ENCODE data around the gene MSLN. TPM values are rescaled to one million over a fixed set of nuclear protein-coding genes. Genes with fewer than 3 reads are reported as not detected.
"Not testable (repeated sequence)": the region's sequence is repeated elsewhere in the genome, so short reads cannot be mapped to it uniquely, and the experiment has no call there.

MSLN gene
- total RNA-seq, 2 donors from 2014 or later, result 1.3 TPM; not detected in 1

DNA sequence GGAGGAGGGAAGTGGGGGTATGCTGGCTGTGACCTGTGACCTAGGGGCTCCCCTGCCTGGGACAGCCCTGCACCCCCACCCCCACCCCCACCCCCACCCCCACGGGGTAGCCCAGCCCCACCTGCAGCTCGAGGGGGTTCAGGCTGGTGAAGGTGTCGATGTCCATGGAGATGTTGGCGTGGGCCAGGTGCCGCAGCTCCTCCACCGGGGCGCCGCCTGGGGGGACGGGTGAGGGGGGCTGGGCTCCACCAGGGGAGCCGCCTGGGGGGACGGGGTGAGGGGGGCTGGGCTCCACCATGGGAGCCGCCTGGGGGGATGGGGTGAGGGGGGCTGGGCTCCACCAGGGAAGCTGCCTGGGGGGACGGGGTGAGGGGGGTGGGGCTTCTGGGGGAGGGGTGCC is 9.9 kb downstream of the MSLN start:
- Histone ChIP-seq H3K27ac (no peak overlapping the region), H3K9me3 (no peaks in the 10 kb centered on the region), H3K27me3 (replicated peaks; ENCODE audit: insufficient read depth) (no peaks in the 10 kb centered on the region), H3K36me3 (no peaks in the 10 kb centered on the region), H3K4me1 (ENCODE audit: control insufficient read depth in 1 of 2, low read depth in 2 of 2) (no peaks in the 10 kb centered on the region), H3K4me3 (no peak overlapping the region)
- TF ChIP-seq, protein P1, sequence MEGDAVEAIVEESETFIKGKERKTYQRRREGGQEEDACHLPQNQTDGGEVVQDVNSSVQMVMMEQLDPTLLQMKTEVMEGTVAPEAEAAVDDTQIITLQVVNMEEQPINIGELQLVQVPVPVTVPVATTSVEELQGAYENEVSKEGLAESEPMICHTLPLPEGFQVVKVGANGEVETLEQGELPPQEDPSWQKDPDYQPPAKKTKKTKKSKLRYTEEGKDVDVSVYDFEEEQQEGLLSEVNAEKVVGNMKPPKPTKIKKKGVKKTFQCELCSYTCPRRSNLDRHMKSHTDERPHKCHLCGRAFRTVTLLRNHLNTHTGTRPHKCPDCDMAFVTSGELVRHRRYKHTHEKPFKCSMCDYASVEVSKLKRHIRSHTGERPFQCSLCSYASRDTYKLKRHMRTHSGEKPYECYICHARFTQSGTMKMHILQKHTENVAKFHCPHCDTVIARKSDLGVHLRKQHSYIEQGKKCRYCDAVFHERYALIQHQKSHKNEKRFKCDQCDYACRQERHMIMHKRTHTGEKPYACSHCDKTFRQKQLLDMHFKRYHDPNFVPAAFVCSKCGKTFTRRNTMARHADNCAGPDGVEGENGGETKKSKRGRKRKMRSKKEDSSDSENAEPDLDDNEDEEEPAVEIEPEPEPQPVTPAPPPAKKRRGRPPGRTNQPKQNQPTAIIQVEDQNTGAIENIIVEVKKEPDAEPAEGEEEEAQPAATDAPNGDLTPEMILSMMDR (IDR thresholded peaks at IDR 0.05), result no peak
- DNase-seq (ENCODE audit: low spot score) (no peak), ATAC-seq (ENCODE audit: insufficient number of reproducible peaks, low FRiP score, low read depth) (no peak)

DNA sequence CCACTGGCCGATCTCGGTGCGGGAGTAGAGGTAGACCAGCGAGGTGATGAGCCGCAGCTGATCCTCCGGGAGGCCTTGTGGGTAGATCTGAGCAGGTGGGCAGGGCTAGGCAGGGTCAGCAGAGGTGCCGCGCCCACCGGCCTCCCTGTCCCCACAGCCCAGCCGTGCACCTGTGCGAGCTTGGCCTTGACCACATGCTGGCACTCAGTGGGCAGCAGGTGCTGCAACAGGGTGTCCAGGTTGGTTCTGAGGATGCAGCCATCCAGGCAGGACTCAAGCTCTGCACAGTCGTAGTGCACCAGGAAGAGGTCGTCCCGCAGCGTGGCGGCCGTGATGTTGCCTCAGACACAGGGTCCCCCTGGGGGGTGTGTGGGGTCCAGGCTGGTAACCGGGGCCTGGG is 12.4 kb downstream of the MSLN start:
- DNase-seq (ENCODE audit: low spot score) (no peak), ATAC-seq (ENCODE audit: insufficient number of reproducible peaks, low FRiP score, low read depth) (no peak)
- H3K27ac ChIP-seq, result no peak overlapping the region
- no peaks in the 10 kb centered on the region for H3K9me3 ChIP-seq
- H3K36me3 ChIP-seq, result no peaks in the 10 kb centered on the region
- H3K4me1 ChIP-seq (ENCODE audit: control insufficient read depth in 1 of 2, low read depth in 2 of 2), result no peaks in the 10 kb centered on the region
- no peak overlapping the region for H3K4me3 ChIP-seq
- TF ChIP-seq, protein P1 (IDR thresholded peaks at IDR 0.05), result no peak
- no peaks in the 10 kb centered on the region for H3K27me3 ChIP-seq (replicated peaks; ENCODE audit: insufficient read depth)

DNA sequence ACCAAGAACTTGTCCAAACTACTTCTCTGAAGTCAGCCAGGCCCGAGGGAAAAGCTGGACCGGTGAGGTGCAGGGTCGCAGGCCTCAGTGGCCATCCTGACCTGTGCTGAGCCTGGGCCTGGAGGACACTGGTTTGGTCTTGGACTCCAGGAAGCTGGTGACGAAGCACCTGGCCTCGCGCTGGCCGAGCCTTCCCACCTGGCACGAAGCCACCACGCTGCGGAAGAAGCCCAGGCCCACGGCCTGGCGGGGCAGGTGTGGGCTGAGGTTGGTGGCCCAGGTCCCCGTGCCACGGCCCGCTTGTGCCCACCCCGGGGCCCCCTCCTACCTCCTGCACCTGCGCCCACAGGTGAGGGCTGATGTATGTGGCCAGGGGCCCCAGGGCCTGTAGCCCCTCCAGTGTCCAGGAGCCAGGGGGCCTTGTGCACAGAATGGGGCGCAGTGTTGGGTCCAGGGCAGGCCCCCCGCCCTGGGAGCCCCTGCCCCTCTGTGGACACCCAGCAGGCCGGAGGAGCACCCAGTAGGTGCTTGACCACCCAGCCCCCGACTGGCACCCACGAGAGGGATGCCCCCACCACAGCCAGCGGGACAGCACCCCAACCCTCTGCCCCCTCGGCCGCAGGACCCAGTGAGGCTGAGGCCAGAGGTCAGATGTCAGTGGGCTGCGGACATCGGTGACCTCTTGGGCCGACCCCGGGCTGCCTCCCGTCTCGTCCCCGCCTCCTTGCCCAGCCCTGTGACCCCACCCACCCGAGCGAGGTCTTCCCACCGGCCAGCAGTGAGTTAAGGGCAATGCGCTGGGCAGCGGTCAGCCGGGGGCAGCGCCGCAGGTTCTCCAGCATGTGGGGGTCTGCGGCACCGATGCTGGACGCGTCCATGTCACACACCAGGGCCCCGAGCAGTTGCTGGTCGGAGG is 13.8 kb downstream of the MSLN start:
- H3K27me3 ChIP-seq (replicated peaks; ENCODE audit: insufficient read depth), result no peaks in the 10 kb centered on the region

DNA sequence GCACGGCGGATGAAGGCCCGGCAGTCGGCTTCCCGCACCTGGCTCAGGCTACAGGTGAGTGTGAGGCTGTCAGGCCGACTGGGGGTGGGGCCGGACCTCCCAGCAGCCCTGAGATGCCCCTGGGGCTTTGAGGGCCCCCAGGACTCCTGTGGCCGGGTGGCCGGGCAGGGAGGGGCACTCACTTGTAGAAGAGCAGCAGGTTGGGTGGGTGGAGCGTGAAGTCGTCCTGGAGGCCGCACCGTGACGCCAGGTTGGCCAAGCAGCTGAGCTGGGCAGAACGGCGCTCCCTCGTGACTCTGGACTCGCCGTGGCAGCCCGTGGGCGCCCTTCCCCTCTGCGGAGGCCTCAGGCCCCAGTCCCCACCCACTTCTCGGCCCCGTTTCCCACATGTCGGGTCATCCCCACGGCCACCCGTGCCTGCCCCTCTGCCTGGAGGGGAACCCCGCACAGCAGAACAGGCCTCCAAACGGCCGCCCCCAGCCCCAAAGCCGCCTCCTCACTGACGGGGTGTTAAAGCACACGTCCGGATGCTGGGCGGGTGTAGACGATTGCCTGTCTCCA is 14.8 kb downstream of the MSLN start:
- DNase-seq (ENCODE audit: low spot score) (no peak), ATAC-seq (ENCODE audit: insufficient number of reproducible peaks, low FRiP score, low read depth) (no peak)
- H3K36me3 ChIP-seq, result no peaks in the 10 kb centered on the region
- no peaks in the 10 kb centered on the region for H3K27me3 ChIP-seq (replicated peaks; ENCODE audit: insufficient read depth)
- H3K9me3 ChIP-seq, result no peaks in the 10 kb centered on the region
- H3K4me3 ChIP-seq, result no peak overlapping the region
- H3K27ac ChIP-seq, result no peak overlapping the region
- TF ChIP-seq, protein P1 (IDR thresholded peaks at IDR 0.05), result no peak
- no peaks in the 10 kb centered on the region for H3K4me1 ChIP-seq (ENCODE audit: control insufficient read depth in 1 of 2, low read depth in 2 of 2)

More for the DNA sequence above, 13.8 kb downstream of the MSLN start:
- TF ChIP-seq, protein P1 (IDR thresholded peaks at IDR 0.05), result no peak
- Histone ChIP-seq H3K4me3 (no peak overlapping the region), H3K27ac (no peak overlapping the region), H3K9me3 (no peaks in the 10 kb centered on the region), H3K4me1 (ENCODE audit: control insufficient read depth in 1 of 2, low read depth in 2 of 2) (no peaks in the 10 kb centered on the region), H3K36me3 (no peaks in the 10 kb centered on the region)
- ATAC-seq (ENCODE audit: insufficient number of reproducible peaks, low FRiP score, low read depth) (no peak), DNase-seq (ENCODE audit: low spot score) (no peak)

DNA sequence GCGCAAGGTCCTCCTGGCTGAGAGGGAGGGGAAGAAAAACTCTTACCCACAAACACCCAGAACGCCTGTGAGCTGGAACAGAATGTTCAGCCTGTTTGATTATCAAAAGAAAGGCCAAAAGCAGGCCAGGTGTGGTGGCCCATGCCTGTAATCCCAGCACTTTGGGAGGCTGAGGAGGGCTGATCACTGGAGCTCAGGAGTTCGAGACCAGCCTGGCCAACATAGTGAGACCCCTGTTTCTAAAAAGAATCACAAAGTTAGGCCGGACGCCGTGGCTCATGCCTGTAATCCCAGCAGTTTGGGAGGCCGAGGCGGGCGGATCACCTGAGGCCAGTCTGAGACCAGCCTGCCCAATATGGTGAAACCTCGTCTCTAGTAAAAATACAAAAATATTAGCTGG is 15.8 kb downstream of the MSLN start:
- not testable (repeated sequence) for DNase-seq (ENCODE audit: low spot score); ATAC-seq (ENCODE audit: insufficient number of reproducible peaks, low FRiP score, low read depth); H3K9me3 ChIP-seq; H3K27me3 ChIP-seq (replicated peaks; ENCODE audit: insufficient read depth); H3K27ac ChIP-seq; H3K4me1 ChIP-seq (ENCODE audit: control insufficient read depth in 1 of 2, low read depth in 2 of 2); H3K4me3 ChIP-seq; H3K36me3 ChIP-seq
